ENCODE measurements around the gene PACS1.

Gene PACS1

GRCh38 chr11:66047541-66048365 lies 22.3 kb upstream of the PACS1 start:
- no peak overlapping the region for H3K4me3 ChIP-seq (ENCODE audit: low read depth, low read length)
- TF ChIP-seq, protein P1, sequence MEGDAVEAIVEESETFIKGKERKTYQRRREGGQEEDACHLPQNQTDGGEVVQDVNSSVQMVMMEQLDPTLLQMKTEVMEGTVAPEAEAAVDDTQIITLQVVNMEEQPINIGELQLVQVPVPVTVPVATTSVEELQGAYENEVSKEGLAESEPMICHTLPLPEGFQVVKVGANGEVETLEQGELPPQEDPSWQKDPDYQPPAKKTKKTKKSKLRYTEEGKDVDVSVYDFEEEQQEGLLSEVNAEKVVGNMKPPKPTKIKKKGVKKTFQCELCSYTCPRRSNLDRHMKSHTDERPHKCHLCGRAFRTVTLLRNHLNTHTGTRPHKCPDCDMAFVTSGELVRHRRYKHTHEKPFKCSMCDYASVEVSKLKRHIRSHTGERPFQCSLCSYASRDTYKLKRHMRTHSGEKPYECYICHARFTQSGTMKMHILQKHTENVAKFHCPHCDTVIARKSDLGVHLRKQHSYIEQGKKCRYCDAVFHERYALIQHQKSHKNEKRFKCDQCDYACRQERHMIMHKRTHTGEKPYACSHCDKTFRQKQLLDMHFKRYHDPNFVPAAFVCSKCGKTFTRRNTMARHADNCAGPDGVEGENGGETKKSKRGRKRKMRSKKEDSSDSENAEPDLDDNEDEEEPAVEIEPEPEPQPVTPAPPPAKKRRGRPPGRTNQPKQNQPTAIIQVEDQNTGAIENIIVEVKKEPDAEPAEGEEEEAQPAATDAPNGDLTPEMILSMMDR (IDR thresholded peaks at IDR 0.05; ENCODE audit: insufficient read depth, low read length, missing control alignments), result no peak
- ChIA-PET POLR2A (no interaction called here), CTCF (interaction anchor here (1.1 to 8.5 kb wide), 6 partner anchors 12 to 162 kb away, joined by 3 to 118 read pairs (median 66); partner anchors contain the start of genes CATSPER1, FIBP and PACS1)
- no peak for DNase-seq (ENCODE audit: low read depth, low spot score)

GRCh38 chr11:66048547-66049323 lies 21.3 kb upstream of the PACS1 start, which contains the start of gene GAL3ST3:
TSS of gene GAL3ST3 (minus strand) at chr11:66049161. CDS start at chr11:66045415, 3,746 bp downstream.
- peak within 1 kb of the TSS; percentile 18; the same call in 1 of the 2 replicates for H3K4me3 ChIP-seq (ENCODE audit: low read depth, low read length)
- no peak for DNase-seq (ENCODE audit: low read depth, low spot score)
- ChIA-PET CTCF (interaction anchor here (1.3 to 12.6 kb wide), 10 partner anchors 8 to 163 kb away, joined by 4 to 345 read pairs (median 50); partner anchors contain the start of genes CATSPER1, FIBP and PACS1), POLR2A (no interaction called here)
- TF ChIP-seq, protein P1 (IDR thresholded peaks at IDR 0.05; ENCODE audit: insufficient read depth, low read length, missing control alignments), result no peak

- TF ChIP-seq, protein P1 (IDR thresholded peaks at IDR 0.05; ENCODE audit: insufficient read depth, low read length, missing control alignments), result no peak
- no peak overlapping the region for H3K4me3 ChIP-seq (ENCODE audit: low read depth, low read length)
- DNase-seq (ENCODE audit: low read depth, low spot score), result no peak
- ChIA-PET CTCF (interaction anchor here (1.8 to 12.6 kb wide), 6 partner anchors 6 to 28 kb away, joined by 4 to 345 read pairs (median 16); partner anchors contain the start of gene CATSPER1), POLR2A (interaction anchor here (0.6 kb wide), 1 partner anchor 387 kb away, joined by 3 read pairs; no protein-coding TSS in a partner anchor)
Observed at GRCh38 chr11:66050581-66051231, 19.4 kb upstream of the PACS1 start.

DNA sequence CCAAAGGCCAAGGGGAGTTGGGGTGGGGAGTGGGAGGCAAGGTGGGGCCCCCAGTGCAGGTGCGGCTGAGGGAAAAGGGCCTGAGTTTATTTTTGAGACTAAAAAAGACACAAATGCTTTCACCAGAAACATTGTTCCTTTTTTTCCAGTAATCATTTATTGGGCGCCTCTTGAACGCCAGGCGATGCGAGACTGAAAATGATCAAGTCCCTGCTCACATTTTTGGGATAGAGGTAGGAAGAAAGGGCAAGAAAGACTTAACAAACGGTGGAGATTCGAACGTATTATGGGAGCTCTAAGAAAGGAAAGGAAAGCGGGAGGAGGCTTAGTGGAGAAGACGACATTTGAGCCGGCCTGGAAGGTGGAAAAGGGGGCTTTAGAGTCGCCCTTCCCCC lies 18.7 kb upstream of the PACS1 start:
- POLR2A ChIA-PET, result interaction anchor here (1.0 to 1.7 kb wide), 3 partner anchors 11 to 20 kb away, joined by 3 to 6 read pairs (median 4); no protein-coding TSS in a partner anchor
- TF ChIP-seq, protein P1 (IDR thresholded peaks at IDR 0.05; ENCODE audit: insufficient read depth, low read length, missing control alignments), result no peak
- no peak for DNase-seq (ENCODE audit: low read depth, low spot score)
- peak overlapping the region; percentile 95 for H3K4me3 ChIP-seq (ENCODE audit: low read depth, low read length)
- CTCF ChIA-PET, result interaction anchor here (1.5 to 12.6 kb wide), 7 partner anchors 7 to 163 kb away, joined by 4 to 345 read pairs (median 9); partner anchors contain the start of genes CATSPER1 and FIBP

GRCh38 chr11:66051766-66052663 lies 18.1 kb upstream of the PACS1 start, which contains the start of gene SF3B2:
TSS of gene SF3B2 (plus strand) at chr11:66052364. CDS start at chr11:66052385, 21 bp downstream.
- H3K4me3 ChIP-seq (ENCODE audit: low read depth, low read length), result peak within 1 kb of the TSS; percentile 95
- TF ChIP-seq, protein P1 (IDR thresholded peaks at IDR 0.05; ENCODE audit: insufficient read depth, low read length, missing control alignments), result no peak
- DNase-seq (ENCODE audit: low read depth, low spot score), result peak; percentile 84
- CTCF ChIA-PET, result interaction anchor here (1.1 to 12.6 kb wide), 10 partner anchors 8 to 341 kb away, joined by 3 to 345 read pairs (median 7); partner anchors contain the start of genes CATSPER1 and FIBP
- POLR2A ChIA-PET, result interaction anchor here (0.6 to 1.7 kb wide), 6 partner anchors 11 to 47 kb away, joined by 3 to 6 read pairs (median 3); no protein-coding TSS in a partner anchor
